Measurements from ENCODE around the gene DIPK1C.

DNA sequence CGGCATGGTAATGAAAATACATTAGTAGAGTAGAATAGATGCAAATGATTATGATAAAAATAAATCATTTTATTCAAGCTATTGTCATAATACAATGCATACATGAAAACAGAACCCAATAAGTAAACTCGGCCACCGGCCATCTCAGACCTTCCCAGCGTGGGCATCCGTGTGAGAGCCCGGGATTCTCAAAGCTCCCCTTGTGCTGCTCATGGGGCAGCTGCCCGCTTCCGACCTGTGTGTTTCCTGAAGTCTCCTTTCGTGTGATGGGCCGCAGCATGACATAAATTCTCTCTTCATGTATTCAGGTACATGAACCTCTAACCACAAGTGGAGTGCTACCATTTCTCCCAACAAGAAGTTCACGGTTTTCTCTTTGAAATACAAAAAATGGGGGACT is 25.6 kb upstream of the DIPK1C start:
- TF ChIP-seq, protein P1, sequence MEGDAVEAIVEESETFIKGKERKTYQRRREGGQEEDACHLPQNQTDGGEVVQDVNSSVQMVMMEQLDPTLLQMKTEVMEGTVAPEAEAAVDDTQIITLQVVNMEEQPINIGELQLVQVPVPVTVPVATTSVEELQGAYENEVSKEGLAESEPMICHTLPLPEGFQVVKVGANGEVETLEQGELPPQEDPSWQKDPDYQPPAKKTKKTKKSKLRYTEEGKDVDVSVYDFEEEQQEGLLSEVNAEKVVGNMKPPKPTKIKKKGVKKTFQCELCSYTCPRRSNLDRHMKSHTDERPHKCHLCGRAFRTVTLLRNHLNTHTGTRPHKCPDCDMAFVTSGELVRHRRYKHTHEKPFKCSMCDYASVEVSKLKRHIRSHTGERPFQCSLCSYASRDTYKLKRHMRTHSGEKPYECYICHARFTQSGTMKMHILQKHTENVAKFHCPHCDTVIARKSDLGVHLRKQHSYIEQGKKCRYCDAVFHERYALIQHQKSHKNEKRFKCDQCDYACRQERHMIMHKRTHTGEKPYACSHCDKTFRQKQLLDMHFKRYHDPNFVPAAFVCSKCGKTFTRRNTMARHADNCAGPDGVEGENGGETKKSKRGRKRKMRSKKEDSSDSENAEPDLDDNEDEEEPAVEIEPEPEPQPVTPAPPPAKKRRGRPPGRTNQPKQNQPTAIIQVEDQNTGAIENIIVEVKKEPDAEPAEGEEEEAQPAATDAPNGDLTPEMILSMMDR (optimal IDR thresholded peaks at IDR 0.05 in 1 of 3, IDR thresholded peaks at IDR 0.05 in 1 of 3, conservative IDR thresholded peaks at IDR 0.05 in 1 of 3; ENCODE audit: extremely low read depth in 1 of 3, insufficient read depth in 2 of 3, low read length in 3 of 3), result no peak
- no peak for TF ChIP-seq EZH2 (IDR thresholded peaks at IDR 0.05; ENCODE audit: low read length)

All from keratinocyte (primary cell).